ENCODE results near the gene CHST14. TPM values are rescaled to one million over a fixed set of nuclear protein-coding genes. Genes with fewer than 3 reads are reported as not detected.

Gene CHST14
- total RNA-seq, 1 donor from 2014 or later: 24.2 TPM

DNA sequence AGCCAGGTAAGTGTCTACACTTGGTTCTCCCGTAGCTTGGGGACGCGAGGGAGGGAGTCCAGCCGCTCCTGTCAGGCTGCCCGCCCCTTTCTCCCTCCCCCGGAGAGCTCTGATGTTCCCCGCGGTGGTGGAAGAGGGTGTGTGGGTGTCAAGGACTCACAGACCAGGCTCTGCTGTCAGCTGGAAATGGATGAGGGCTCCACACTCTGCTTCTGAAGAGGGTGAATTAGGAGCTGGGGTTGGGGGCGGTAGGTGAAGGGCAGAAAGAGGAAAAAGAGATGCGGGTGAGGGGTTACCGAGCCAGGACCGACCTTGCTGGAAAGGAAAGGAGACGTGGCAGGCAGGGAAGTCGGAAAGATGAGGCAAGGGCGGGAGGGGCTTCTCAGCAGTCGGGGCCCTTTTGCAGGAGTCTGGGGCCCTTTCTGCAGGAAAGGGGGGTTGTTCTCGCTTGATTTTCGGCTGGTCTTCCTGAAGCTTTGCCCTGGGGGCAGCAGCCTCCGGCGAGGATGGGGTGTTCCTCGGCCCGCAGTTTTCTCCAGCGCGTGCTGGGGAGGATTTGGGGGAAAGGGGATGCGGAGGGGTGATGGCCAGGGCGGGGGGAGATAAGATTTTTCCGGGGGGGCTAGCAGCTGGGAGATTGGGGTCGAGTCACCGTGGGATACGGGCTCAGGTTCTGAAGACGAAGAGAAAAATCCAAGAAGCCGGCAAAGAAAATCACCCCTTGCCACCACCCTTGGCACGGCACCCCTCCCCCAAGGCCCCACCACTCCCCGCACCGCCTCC lies 30.6 kb upstream of the CHST14 start:
- DNase-seq (ENCODE audit: extremely low spot score, unreplicated experiment): no peak
- Mint-ChIP-seq H3K9me3 (no peaks in the 10 kb centered on the region), H3K4me3 (peak overlapping the region; percentile 99), H3K4me1 (ENCODE audit: unreplicated experiment) (peaks cover 38% of the 10 kb centered on the region), H3K27ac (peak overlapping the region; percentile 97), H3K27me3 (peaks cover 72% of the 10 kb centered on the region), H3K36me3 (no peaks in the 10 kb centered on the region)
- TF ChIP-seq, protein P1, sequence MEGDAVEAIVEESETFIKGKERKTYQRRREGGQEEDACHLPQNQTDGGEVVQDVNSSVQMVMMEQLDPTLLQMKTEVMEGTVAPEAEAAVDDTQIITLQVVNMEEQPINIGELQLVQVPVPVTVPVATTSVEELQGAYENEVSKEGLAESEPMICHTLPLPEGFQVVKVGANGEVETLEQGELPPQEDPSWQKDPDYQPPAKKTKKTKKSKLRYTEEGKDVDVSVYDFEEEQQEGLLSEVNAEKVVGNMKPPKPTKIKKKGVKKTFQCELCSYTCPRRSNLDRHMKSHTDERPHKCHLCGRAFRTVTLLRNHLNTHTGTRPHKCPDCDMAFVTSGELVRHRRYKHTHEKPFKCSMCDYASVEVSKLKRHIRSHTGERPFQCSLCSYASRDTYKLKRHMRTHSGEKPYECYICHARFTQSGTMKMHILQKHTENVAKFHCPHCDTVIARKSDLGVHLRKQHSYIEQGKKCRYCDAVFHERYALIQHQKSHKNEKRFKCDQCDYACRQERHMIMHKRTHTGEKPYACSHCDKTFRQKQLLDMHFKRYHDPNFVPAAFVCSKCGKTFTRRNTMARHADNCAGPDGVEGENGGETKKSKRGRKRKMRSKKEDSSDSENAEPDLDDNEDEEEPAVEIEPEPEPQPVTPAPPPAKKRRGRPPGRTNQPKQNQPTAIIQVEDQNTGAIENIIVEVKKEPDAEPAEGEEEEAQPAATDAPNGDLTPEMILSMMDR (conservative IDR thresholded peaks at IDR 0.05): peak; percentile 16

DNA sequence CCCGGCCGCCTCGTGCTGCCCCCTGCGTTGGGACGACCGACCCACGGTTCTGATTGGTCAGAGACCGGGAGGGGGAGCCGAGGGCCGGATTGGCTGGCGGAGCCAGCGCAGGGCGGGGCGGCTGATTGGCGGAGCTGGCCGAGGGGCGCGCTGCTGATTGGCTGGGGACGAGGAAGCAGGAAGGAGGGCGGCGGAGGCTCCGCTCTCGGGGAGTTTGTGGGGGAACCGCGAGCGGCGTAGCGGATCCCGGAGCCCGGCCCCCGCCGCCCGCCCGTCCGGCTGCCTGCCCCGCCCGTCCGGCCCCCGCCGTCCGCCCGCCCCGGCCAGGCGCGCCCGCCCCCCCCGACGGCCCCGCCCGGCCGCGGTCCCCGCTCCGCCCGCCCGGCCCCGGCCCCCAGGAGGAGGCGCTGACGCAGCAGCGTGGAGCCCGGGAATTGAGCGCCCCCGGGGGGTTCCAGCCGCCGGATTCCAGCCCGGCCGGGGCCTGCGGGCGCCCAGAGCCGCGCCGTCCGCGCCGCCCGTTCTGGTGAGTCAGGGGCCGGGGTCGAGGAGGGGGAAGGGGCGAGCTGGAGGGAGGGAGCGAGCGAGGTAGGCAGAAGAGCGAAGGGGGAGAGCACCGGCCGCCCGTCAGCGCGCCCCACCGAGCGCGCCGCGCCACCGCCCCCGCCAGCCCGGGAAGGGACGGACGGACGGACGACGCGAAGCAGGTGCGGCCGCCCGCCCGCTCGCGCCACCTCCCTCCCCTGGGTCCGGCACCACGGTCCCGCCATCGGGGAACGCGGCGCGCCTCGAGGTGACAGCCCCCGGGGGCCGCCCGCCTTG lies 29.8 kb upstream of the CHST14 start, which contains the start of gene BAHD1:
Gene BAHD1, plus strand, starts transcription at position 211 of the 822 bp plus-strand sequence. CDS start 17,512 bp downstream, outside the sequence.
- Mint-ChIP-seq H3K27me3 (peaks cover 64% of the 10 kb centered on the region), H3K4me1 (ENCODE audit: unreplicated experiment) (peaks cover 40% of the 10 kb centered on the region), H3K4me3 (peak within 1 kb of the TSS; percentile 99), H3K27ac (peak within 1 kb of the TSS; percentile 97), H3K36me3 (no peaks in the 10 kb centered on the region), H3K9me3 (no peaks in the 10 kb centered on the region)
- peak; percentile 98 for DNase-seq (ENCODE audit: extremely low spot score, unreplicated experiment)
- TF ChIP-seq, protein P1 (conservative IDR thresholded peaks at IDR 0.05): no peak

DNA sequence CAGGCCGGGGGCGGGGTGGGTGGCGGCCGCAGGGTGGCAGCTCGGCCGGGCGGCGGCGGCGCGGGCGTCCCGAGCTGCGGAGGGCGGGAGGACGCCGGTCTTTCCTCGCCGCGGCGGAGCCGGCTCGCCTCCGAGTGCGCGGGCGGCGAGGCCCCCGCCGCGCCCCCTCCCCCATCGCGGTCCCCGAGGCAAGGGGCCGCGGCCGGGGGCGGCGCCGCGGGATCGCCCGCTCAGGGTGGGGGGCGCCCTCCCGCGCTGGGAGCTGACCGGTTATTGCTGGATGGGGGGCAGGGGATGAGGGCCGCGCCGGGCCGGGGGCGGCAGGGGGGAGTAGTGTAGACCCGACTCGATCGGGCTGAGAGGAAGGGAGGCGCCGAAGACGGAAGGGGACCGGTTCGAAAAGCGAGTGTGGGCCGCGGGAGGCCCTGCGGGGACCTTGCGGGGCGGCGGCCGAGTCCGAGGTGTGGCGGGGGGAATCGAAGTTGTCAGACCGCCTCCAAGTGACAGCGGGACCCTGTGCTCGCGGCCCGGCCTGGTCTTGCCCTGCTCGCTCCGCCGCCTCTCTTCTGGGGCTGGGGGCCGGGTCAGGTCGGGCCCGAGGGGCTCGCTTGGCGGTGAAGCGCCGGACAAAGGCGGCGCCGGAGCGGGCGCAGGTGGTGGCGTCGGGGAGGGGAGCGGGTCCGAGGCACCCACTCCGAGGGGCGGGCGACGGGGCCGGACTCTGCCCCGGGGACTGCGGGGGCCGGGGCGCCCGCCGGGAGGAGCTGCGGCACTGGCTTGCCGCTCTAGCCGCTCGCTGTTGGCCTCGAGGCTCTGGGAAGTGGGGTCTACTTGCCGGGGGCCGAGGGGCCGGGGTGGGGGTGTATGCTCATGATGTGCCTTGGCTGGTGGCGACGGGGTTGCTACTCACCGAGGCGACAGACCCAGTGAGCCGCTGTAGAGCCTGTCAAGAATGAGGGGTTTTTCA lies 28.9 kb upstream of the CHST14 start:
- no peaks in the 10 kb centered on the region for H3K36me3 Mint-ChIP-seq
- peak overlapping the region; percentile 80 for H3K27ac Mint-ChIP-seq
- peak overlapping the region; percentile 91 for H3K4me3 Mint-ChIP-seq
- no peak for DNase-seq (ENCODE audit: extremely low spot score, unreplicated experiment)
- peaks cover 40% of the 10 kb centered on the region for H3K4me1 Mint-ChIP-seq (ENCODE audit: unreplicated experiment)
- peaks cover 55% of the 10 kb centered on the region for H3K27me3 Mint-ChIP-seq
- no peaks in the 10 kb centered on the region for H3K9me3 Mint-ChIP-seq
- TF ChIP-seq, protein P1 (conservative IDR thresholded peaks at IDR 0.05): peak; percentile 27

GRCh38 chr15:40443255-40443654 lies 27.5 kb upstream of the CHST14 start:
- Mint-ChIP-seq H3K4me1 (ENCODE audit: unreplicated experiment) (peaks cover 40% of the 10 kb centered on the region), H3K36me3 (no peaks in the 10 kb centered on the region), H3K9me3 (no peaks in the 10 kb centered on the region), H3K27me3 (peaks cover 41% of the 10 kb centered on the region), H3K27ac (peak overlapping the region; percentile 51), H3K4me3 (peak overlapping the region; percentile 91)
- TF ChIP-seq, protein P1 (conservative IDR thresholded peaks at IDR 0.05): no peak
- DNase-seq (ENCODE audit: extremely low spot score, unreplicated experiment): no peak

DNA sequence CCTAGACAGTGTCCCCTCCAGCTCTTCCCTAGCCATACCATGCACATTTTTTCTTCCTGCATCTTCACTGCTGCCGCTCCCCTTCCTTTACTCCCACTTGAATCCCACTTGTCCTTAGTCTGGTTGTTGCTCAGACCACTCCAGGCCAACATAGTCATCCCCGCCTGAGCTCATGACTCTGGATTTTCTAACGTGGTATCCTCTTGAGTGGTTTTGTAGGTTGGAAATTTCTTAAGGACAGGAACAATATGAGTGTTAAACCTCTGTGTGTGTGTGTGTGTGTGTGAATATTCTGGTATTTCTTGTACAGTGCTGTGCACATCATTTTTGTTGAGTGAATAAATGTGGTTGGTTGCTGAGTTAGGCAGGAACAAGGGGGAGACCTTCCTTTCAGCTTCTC lies 26.9 kb upstream of the CHST14 start:
- DNase-seq (ENCODE audit: extremely low spot score, unreplicated experiment): no peak
- no peaks in the 10 kb centered on the region for H3K36me3 Mint-ChIP-seq
- no peaks in the 10 kb centered on the region for H3K9me3 Mint-ChIP-seq
- peaks cover 35% of the 10 kb centered on the region for H3K27me3 Mint-ChIP-seq
- TF ChIP-seq, protein P1 (conservative IDR thresholded peaks at IDR 0.05): no peak
- peaks cover 40% of the 10 kb centered on the region for H3K4me1 Mint-ChIP-seq (ENCODE audit: unreplicated experiment)
- H3K27ac Mint-ChIP-seq: peak overlapping the region; percentile 51
- peak overlapping the region; percentile 91 for H3K4me3 Mint-ChIP-seq

Data from type B pancreatic cell (in vitro differentiated cells).